H4 (cell line): ENCODE data around the gene FAM163B. TPM values are rescaled to one million over a fixed set of nuclear protein-coding genes. Genes with fewer than 3 reads are reported as not detected.
"Not testable (repeated sequence)": the region's sequence is repeated elsewhere in the genome, so short reads cannot be mapped to it uniquely, and the experiment has no call there.

Experiments used
- DNase-seq: peaks from one replicate; pipeline ENCODE4 v3.0.0-alpha.2; 2015; ENCODE audit warnings: low spot score
- total RNA-seq: library from RNA; depleted of rRNA; stranded (reverse); fragments of >200 nt; shearing (Covaris generic); gene quantifications from 2 replicates; pipeline ENCODE4 v1.2.3, GENCODE V29; 2014

The FAM163B gene
- total RNA-seq, 1 experiment from 2014 or later: not detected

GRCh38 chr9:133640160-133640559 lies 31.0 kb upstream of the FAM163B start:
- DNase-seq: no peak

GRCh38 chr9:133639613-133640012 lies 30.4 kb upstream of the FAM163B start:
- DNase-seq: no peak

GRCh38 chr9:133638711-133639110 lies 29.5 kb upstream of the FAM163B start:
- no peak for DNase-seq

GRCh38 chr9:133638076-133638475 lies 28.9 kb upstream of the FAM163B start:
- no peak for DNase-seq

- DNase-seq: no peak
These were observed 28.4 kb upstream of the FAM163B start for GRCh38 chr9:133637451-133638055.

- DNase-seq: no peak
These were observed 27.7 kb upstream of the FAM163B start for GRCh38 chr9:133636902-133637301.

GRCh38 chr9:133635533-133636531 lies 26.6 kb upstream of the FAM163B start, which contains the start of gene DBH:
TSS of gene DBH (plus strand) at chr9:133636363. CDS start at chr9:133636372, 9 bp downstream.
- no peak for DNase-seq

- no peak for DNase-seq
These were observed 25.9 kb upstream of the FAM163B start for GRCh38 chr9:133635098-133635497.

- DNase-seq: no peak
These were observed 25.0 kb upstream of the FAM163B start for GRCh38 chr9:133634081-133634691.

GRCh38 chr9:133633681-133634080 lies 24.5 kb upstream of the FAM163B start:
- DNase-seq: no peak

GRCh38 chr9:133632806-133633680 lies 23.9 kb upstream of the FAM163B start:
- DNase-seq: no peak

GRCh38 chr9:133631111-133631510 lies 21.9 kb upstream of the FAM163B start:
- no peak for DNase-seq

- DNase-seq: no peak
These were observed 20.3 kb upstream of the FAM163B start for GRCh38 chr9:133629221-133630110.

- DNase-seq: no peak
These were observed 19.6 kb upstream of the FAM163B start for GRCh38 chr9:133628766-133629165.

GRCh38 chr9:133627341-133627740 lies 18.2 kb upstream of the FAM163B start:
- DNase-seq: no peak

- not testable (repeated sequence) for DNase-seq
These were observed 16.8 kb upstream of the FAM163B start for GRCh38 chr9:133626008-133626407.

- no peak for DNase-seq
These were observed 13.4 kb upstream of the FAM163B start for GRCh38 chr9:133622555-133622954.

GRCh38 chr9:133621725-133622267 lies 12.6 kb upstream of the FAM163B start:
- DNase-seq: no peak

- DNase-seq: peak; percentile 23
These were observed 10.6 kb upstream of the FAM163B start for GRCh38 chr9:133619791-133620190.

- DNase-seq: no peak
These were observed 9.5 kb upstream of the FAM163B start for GRCh38 chr9:133618726-133619125.
